Naive thymus-derived CD8-positive, alpha-beta T cell (primary cell): ENCODE data around the gene RBM4B. TPM values are rescaled to one million over a fixed set of nuclear protein-coding genes. Genes with fewer than 3 reads are reported as not detected.
"Not testable (repeated sequence)": the region's sequence is repeated elsewhere in the genome, so short reads cannot be mapped to it uniquely, and the experiment has no call there.

Source experiments
- ATAC-seq, 2 donors: fragments of 150-1000 bp; cut with Tn5 transposase in 1 of 2; sonication (Bioruptor Pico), chemical (Tn5 transposase) in 1 of 2; 1 replicate in 1 of 2; 2 replicates in 1 of 2; pipeline ENCODE4 v1.10.0; 2021; ENCODE audit warnings: mild to moderate bottlenecking in 2 of 2, moderate library complexity in 2 of 2
- POLR2A ChIA-PET: fragments of 350-600 bp; sonication (Branson Sonifier 250); formaldehyde crosslinking; loops from one replicate; lab custom pipeline; 2021; ENCODE audit warnings: antibody characterized with exemption; lab: Charles Lee
- DNase-seq, 10 donors: peaks; one replicate each; pipeline versions ENCODE4 v3.0.0 to v3.0.0-alpha.2; 2020 to 2022
- H3K27ac Mint-ChIP-seq, 10 donors: one replicate each; pipeline ENCODE4 v1.8.0; 2020 to 2022; ENCODE audit warnings: mild to moderate bottlenecking in 10 of 10, mixed read lengths in 10 of 10, moderate library complexity in 4 of 10, inconsistent platforms in 1 of 10
- H3K27me3 Mint-ChIP-seq, 5 donors: one replicate each; pipeline ENCODE4 v1.8.0; 2021 to 2022; ENCODE audit warnings: mixed read lengths in 5 of 5
- H3K36me3 Mint-ChIP-seq, 3 donors: one replicate each; pipeline ENCODE4 v1.8.0; 2020 to 2022; ENCODE audit warnings: mixed read lengths in 3 of 3, mild to moderate bottlenecking in 2 of 3, inconsistent platforms in 1 of 3
- H3K4me1 Mint-ChIP-seq, 4 donors: one replicate each; pipeline ENCODE4 v1.8.0; 2021 to 2022; ENCODE audit warnings: mixed read lengths in 4 of 4
- H3K4me3 Mint-ChIP-seq, 10 donors: one replicate each; pipeline ENCODE4 v1.8.0; 2020 to 2022; ENCODE audit warnings: mild to moderate bottlenecking in 10 of 10, mixed read lengths in 10 of 10, moderate library complexity in 6 of 10, inconsistent platforms in 1 of 10
- H3K9me3 Mint-ChIP-seq, 9 donors: one replicate each; pipeline ENCODE4 v1.8.0; 2020 to 2022; ENCODE audit warnings: mixed read lengths in 9 of 9, mild to moderate bottlenecking in 3 of 9, inconsistent platforms in 1 of 9, moderate library complexity in 1 of 9
- polyA plus RNA-seq, 3 donors: library from polyadenylated mRNA; unstranded; fragments of 300-500 nt; fragmentation: Illumina TruSeq; gene quantifications; one replicate each; pipeline ENCODE4 v1.2.3, GENCODE V29; 2021
- total RNA-seq, 8 experiments: library from RNA in 2 of 8; stranded (reverse) in 2 of 8; gene quantifications; one replicate each; pipeline ENCODE4 v1.2.3 and lab custom pipeline; 2021 to 2026

Gene RBM4B, protein sequence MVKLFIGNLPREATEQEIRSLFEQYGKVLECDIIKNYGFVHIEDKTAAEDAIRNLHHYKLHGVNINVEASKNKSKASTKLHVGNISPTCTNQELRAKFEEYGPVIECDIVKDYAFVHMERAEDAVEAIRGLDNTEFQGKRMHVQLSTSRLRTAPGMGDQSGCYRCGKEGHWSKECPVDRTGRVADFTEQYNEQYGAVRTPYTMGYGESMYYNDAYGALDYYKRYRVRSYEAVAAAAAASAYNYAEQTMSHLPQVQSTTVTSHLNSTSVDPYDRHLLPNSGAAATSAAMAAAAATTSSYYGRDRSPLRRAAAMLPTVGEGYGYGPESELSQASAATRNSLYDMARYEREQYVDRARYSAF
- total RNA-seq (10 to 100 TPM; 25.1 to 26.0 TPM), polyA plus RNA-seq (10 to 100 TPM in 2 of 3 donors, 1 to 10 TPM in 1; 7.7 to 12.3 (median 10.8) TPM), total RNA-seq (lab: John Stamatoyannopoulos, UW) (7.4 to 20.0 (median 10.1) reads per million in 6 experiments)

- Mint-ChIP-seq H3K4me3 (peak within 1 kb of the TSS; percentile 85 to 98 (median 96)), H3K9me3 (no peaks in the 10 kb centered on the region), H3K27ac (peak within 1 kb of the TSS; percentile 95 to 100 (median 99)), H3K27me3 (no peaks in the 10 kb centered on the region), H3K36me3 (peaks cover 0 to 7% (median 0%) of the 10 kb centered on the region in 3 donors), H3K4me1 (peaks cover 21 to 48% (median 42%) of the 10 kb centered on the region in 4 donors)
- DNase-seq (peak; percentile 93 to 98 (median 96)), ATAC-seq (peak; percentile 83 to 84)
- POLR2A ChIA-PET: interaction anchor here (0.5 to 4.2 kb wide), 31 partner anchors 10 to 545 kb away, joined by 3 to 93 read pairs (median 7); partner anchors contain the start of genes ACTN3, CCDC87, CCS and CD248
Observed at GRCh38 chr11:66677599-66678375, at the start of gene RBM4B. RBM4B (minus strand) TSS chr11:66677887; CDS start chr11:66677079, 808 bp downstream.

- POLR2A ChIA-PET: no interaction called here
- no peak overlapping the region for H3K4me3 Mint-ChIP-seq
- DNase-seq (no peak), ATAC-seq (no peak)
- H3K4me1 Mint-ChIP-seq: peaks cover 10 to 21% (median 17%) of the 10 kb centered on the region in 4 donors
- peaks cover 30 to 70% (median 47%) of the 10 kb centered on the region in 5 donors for H3K27me3 Mint-ChIP-seq
- H3K36me3 Mint-ChIP-seq: peaks cover 2 to 5% (median 5%) of the 10 kb centered on the region in 3 donors
- peak overlapping the region in 1 of 10 donors; percentile 88 for H3K27ac Mint-ChIP-seq
- no peaks in the 10 kb centered on the region for H3K9me3 Mint-ChIP-seq
Observed at GRCh38 chr11:66725647-66726046, 48.0 kb upstream of the RBM4B start.

- POLR2A ChIA-PET: no interaction called here
- peak overlapping the region in 1 of 10 donors; percentile 88 for H3K27ac Mint-ChIP-seq
Observed at GRCh38 chr11:66725114-66725513, 47.4 kb upstream of the RBM4B start.

GRCh38 chr11:66724167-66724566 lies 46.5 kb upstream of the RBM4B start:
- Mint-ChIP-seq H3K4me1 (peaks cover 10 to 28% (median 20%) of the 10 kb centered on the region in 4 donors), H3K27me3 (peaks cover 34 to 81% (median 58%) of the 10 kb centered on the region in 5 donors)
- DNase-seq, H3K27ac Mint-ChIP-seq, POLR2A ChIA-PET, H3K36me3 Mint-ChIP-seq, H3K9me3 Mint-ChIP-seq, ATAC-seq, H3K4me3 Mint-ChIP-seq: not testable (repeated sequence)

More at GRCh38 chr11:66725114-66725513, 47.4 kb upstream of the RBM4B start:
- H3K4me3 Mint-ChIP-seq: no peak overlapping the region
- H3K36me3 Mint-ChIP-seq: peaks cover 2 to 6% (median 5%) of the 10 kb centered on the region in 3 donors
- ATAC-seq (no peak), DNase-seq (no peak)
- no peaks in the 10 kb centered on the region for H3K9me3 Mint-ChIP-seq
- peaks cover 10 to 25% (median 17%) of the 10 kb centered on the region in 4 donors for H3K4me1 Mint-ChIP-seq
- peaks cover 32 to 73% (median 52%) of the 10 kb centered on the region in 5 donors for H3K27me3 Mint-ChIP-seq

GRCh38 chr11:66723693-66724092 lies 46.0 kb upstream of the RBM4B start:
- H3K4me1 Mint-ChIP-seq: peaks cover 9 to 23% (median 16%) of the 10 kb centered on the region in 4 donors
- H3K36me3 Mint-ChIP-seq: peaks cover 2 to 4% (median 2%) of the 10 kb centered on the region in 3 donors
- POLR2A ChIA-PET: no interaction called here
- H3K9me3 Mint-ChIP-seq: no peaks in the 10 kb centered on the region
- DNase-seq (no peak), ATAC-seq (no peak)
- no peak overlapping the region for H3K4me3 Mint-ChIP-seq
- peaks cover 29 to 81% (median 55%) of the 10 kb centered on the region in 5 donors for H3K27me3 Mint-ChIP-seq
- no peak overlapping the region for H3K27ac Mint-ChIP-seq

DNA sequence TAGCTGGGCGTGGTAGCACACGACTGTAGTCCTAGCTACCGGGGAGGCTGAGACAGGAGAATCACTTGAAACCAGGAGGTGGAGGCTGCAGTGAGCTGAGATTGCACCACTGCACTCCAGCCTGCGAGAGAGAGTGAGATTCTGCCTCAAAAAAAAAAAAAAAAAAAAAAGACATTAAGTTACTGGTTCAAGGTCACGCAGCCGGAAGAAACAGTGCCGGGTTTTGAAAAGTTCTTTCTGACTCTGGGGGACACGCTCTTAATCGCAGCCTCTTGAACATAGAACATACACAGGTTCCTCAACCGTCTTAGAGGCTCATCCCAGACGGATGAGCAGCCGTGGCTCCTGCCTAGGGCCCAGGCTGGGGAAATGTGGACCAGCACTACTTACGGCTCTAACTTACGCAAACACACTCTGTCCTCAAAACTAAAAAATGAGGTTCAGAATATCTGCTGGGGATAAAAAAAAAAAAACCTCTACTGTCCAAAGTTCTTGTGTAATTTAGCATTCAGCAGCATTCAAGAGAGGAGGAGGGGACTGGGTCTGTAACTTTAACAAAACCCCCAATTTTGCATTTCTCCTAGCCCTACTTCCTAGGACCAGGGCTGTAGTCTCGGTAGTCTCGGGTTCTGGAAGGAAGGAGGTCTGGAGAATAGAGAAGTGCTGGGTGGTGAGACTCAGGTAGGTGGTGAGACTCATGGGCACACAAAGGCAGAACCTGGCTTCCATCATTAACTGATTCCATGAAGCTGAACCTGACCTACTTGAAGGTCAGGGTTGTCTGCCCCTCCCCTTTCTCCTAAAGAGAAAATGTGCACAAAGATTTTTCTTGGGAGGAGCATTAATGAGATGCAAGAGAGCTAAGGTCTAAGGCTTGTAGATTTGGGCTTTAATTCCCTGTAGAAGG lies 45.3 kb upstream of the RBM4B start:
- Mint-ChIP-seq H3K36me3 (peaks cover 0 to 2% (median 0%) of the 10 kb centered on the region in 3 donors), H3K4me3 (no peak overlapping the region), H3K27ac (no peak overlapping the region), H3K9me3 (no peaks in the 10 kb centered on the region), H3K4me1 (peaks cover 6 to 21% (median 13%) of the 10 kb centered on the region in 4 donors), H3K27me3 (peaks cover 29 to 83% (median 59%) of the 10 kb centered on the region in 5 donors)
- POLR2A ChIA-PET: interaction anchor here (0.7 kb wide), 1 partner anchor 22 kb away, joined by 5 read pairs; no protein-coding TSS in a partner anchor
- DNase-seq (no peak), ATAC-seq (no peak)

GRCh38 chr11:66721939-66722338 lies 44.3 kb upstream of the RBM4B start:
- Mint-ChIP-seq H3K36me3 (peaks cover 0 to 2% (median 0%) of the 10 kb centered on the region in 3 donors), H3K27me3 (peaks cover 28 to 88% (median 65%) of the 10 kb centered on the region in 5 donors), H3K9me3 (no peaks in the 10 kb centered on the region), H3K4me3 (no peak overlapping the region), H3K4me1 (peaks cover 3 to 16% (median 9%) of the 10 kb centered on the region in 4 donors), H3K27ac (no peak overlapping the region)
- ATAC-seq (no peak), DNase-seq (no peak)
- POLR2A ChIA-PET: no interaction called here

DNA sequence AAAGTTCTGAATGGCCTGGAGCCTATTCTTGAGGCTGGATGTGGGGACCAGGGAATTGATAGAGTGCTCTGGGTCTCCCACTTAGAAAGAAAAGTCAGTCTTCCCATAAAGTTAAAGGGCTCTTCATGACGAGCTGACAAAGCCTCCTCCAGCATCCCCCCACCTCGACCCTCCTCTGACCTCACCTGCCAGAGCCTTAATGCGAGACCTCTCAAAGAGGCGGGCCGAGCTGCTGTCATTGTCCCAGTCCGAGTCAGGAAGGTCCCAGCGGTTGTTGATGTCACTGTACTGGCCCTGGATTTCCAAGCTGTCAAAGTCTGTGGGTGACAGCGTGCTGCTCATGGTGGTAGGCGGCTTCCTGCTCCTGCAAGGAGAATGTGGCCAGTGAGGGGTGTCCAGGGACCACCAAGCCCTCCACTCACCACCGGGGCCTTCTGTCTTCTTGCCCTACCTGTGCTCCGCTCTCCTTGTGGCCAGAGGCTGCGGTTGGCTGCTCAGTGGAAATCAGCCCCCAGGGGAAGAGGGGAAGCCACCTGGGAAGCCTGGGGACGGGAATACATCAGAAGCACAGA lies 43.3 kb upstream of the RBM4B start:
- peaks cover 0 to 9% (median 3%) of the 10 kb centered on the region in 4 donors for H3K4me1 Mint-ChIP-seq
- POLR2A ChIA-PET: no interaction called here
- H3K27ac Mint-ChIP-seq: peak overlapping the region in 1 of 10 donors; percentile 37
- H3K9me3 Mint-ChIP-seq: no peaks in the 10 kb centered on the region
- ATAC-seq: no peak
- peaks cover 20 to 88% (median 59%) of the 10 kb centered on the region in 5 donors for H3K27me3 Mint-ChIP-seq
- H3K4me3 Mint-ChIP-seq: no peak overlapping the region
- peaks cover 0 to 2% (median 0%) of the 10 kb centered on the region in 3 donors for H3K36me3 Mint-ChIP-seq
- no peak for DNase-seq

DNA sequence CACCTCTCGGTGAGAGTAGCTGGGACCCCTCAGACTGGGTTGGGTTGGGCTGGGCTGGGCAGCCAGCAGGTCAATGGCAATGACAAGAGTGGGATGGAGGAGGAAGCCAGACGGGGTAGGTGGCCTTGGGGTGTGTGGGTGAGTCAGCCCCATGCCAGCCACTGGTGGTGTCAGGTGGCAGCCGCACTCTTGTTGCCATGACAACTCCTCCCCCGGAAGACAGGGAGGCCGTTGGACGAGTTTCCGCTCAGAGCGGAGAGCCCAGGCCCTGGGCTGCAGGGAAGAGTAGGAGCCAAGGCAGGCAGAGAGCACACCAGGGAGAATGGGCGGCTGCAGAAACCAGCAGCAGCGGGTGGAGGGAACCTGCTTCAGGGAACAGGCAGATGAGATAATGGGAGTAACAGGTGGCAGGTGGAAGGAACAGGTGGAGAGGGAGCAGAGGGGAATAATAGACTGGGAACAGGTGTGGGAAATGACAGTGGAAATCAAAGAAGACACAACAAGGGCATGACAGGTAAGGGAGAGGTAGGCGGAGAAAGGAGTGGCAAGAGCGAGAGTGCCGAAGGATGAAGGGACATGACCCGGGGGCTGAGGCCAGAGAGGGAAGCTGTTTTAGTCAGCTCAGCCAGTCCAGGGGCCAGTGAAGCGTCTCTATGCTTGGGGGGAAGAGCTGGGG lies 42.7 kb upstream of the RBM4B start:
- Mint-ChIP-seq H3K27me3 (peaks cover 14 to 88% (median 57%) of the 10 kb centered on the region in 5 donors), H3K4me1 (peaks cover 0 to 9% (median 3%) of the 10 kb centered on the region in 4 donors), H3K36me3 (peaks cover 0 to 2% (median 0%) of the 10 kb centered on the region in 3 donors), H3K27ac (peak overlapping the region in 1 of 10 donors; percentile 63), H3K9me3 (no peaks in the 10 kb centered on the region), H3K4me3 (no peak overlapping the region)
- ATAC-seq (peak; percentile 30 to 33), DNase-seq (peak in 1 of 10 donors; percentile 63)
- POLR2A ChIA-PET: no interaction called here

GRCh38 chr11:66719111-66719872 lies 41.6 kb upstream of the RBM4B start:
- Mint-ChIP-seq H3K9me3 (no peaks in the 10 kb centered on the region), H3K4me3 (no peak overlapping the region), H3K36me3 (peaks cover 0 to 2% (median 0%) of the 10 kb centered on the region in 3 donors), H3K27me3 (peaks cover 10 to 89% (median 58%) of the 10 kb centered on the region in 5 donors), H3K4me1 (peaks cover 0 to 9% (median 3%) of the 10 kb centered on the region in 4 donors), H3K27ac (no peak overlapping the region)
- POLR2A ChIA-PET: interaction anchor here (0.9 kb wide), 1 partner anchor 123 kb away, joined by 3 read pairs; no protein-coding TSS in a partner anchor
- DNase-seq (no peak), ATAC-seq (no peak)
